Gastrocnemius medialis (tissue), 4 donors: ENCODE measurements around the gene WNT9A.

Experiments
- CTCF ChIP-seq, 5 experiments: fragments of 450-650 bp in 3 of 5; fragments of 200-600 bp in 2 of 5; sonication (generic) in 2 of 5; IDR thresholded peaks in 4 of 5; conservative IDR thresholded peaks in 1 of 5; 1 replicate in 4 of 5; 2 replicates in 1 of 5; pipeline ENCODE4 v1.5.1; 2016 to 2019; ENCODE audit warnings: antibody characterized with exemption in 5 of 5, mild to moderate bottlenecking in 3 of 5, moderate library complexity in 3 of 5
- POLR2A ChIP-seq, 2 donors: fragments of 450-650 bp; IDR thresholded peaks; one replicate each; pipeline ENCODE4 v1.6.1; 2017; ENCODE audit warnings: antibody characterized with exemption in 2 of 2, mild to moderate bottlenecking in 2 of 2, moderate library complexity in 2 of 2

GRCh38 chr1:227947676-227948492, at the start of gene WNT9A:
- TF ChIP-seq CTCF (IDR thresholded peaks at IDR 0.05 in 4 of 5, conservative IDR thresholded peaks at IDR 0.05 in 1 of 5) (peak in 1 of 5 experiments; percentile 12), POLR2A (IDR thresholded peaks at IDR 0.05) (peak; percentile 90 to 92)
